ENCODE measurements around the gene ZFP36L2.

GRCh38 chr2:43259512-43259911 lies 33.1 kb upstream of the ZFP36L2 start:
- TF ChIP-seq POLR2AphosphoS5 (IDR thresholded peaks at IDR 0.05; ENCODE audit: insufficient read depth in 1 of 2, low read depth in 1 of 2), result no peak
- TF ChIP-seq POLR2A (IDR thresholded peaks at IDR 0.05), result no peak
- TF ChIP-seq, protein P1, sequence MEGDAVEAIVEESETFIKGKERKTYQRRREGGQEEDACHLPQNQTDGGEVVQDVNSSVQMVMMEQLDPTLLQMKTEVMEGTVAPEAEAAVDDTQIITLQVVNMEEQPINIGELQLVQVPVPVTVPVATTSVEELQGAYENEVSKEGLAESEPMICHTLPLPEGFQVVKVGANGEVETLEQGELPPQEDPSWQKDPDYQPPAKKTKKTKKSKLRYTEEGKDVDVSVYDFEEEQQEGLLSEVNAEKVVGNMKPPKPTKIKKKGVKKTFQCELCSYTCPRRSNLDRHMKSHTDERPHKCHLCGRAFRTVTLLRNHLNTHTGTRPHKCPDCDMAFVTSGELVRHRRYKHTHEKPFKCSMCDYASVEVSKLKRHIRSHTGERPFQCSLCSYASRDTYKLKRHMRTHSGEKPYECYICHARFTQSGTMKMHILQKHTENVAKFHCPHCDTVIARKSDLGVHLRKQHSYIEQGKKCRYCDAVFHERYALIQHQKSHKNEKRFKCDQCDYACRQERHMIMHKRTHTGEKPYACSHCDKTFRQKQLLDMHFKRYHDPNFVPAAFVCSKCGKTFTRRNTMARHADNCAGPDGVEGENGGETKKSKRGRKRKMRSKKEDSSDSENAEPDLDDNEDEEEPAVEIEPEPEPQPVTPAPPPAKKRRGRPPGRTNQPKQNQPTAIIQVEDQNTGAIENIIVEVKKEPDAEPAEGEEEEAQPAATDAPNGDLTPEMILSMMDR (IDR thresholded peaks at IDR 0.05), result no peak

Data from vagina (tissue), 2 donors.